Measurements from ENCODE around the gene APBB1. TPM values are rescaled to one million over a fixed set of nuclear protein-coding genes. Genes with fewer than 3 reads are reported as not detected.

Gene APBB1
- total RNA-seq = 31.3 TPM
- long read RNA-seq, transcript APBB1-201 (14 exons, 2,636 nt) = major isoform, 116 of 201 reads
- long read RNA-seq, transcript APBB1-202 (14 exons, 2,619 nt) = minor isoform, 7 of 201 reads
- long read RNA-seq, partial matches to known transcripts = 29 of 201 reads
- long read RNA-seq, other reads (novel, unspliced or antisense) = 46 of 201 reads

DNA sequence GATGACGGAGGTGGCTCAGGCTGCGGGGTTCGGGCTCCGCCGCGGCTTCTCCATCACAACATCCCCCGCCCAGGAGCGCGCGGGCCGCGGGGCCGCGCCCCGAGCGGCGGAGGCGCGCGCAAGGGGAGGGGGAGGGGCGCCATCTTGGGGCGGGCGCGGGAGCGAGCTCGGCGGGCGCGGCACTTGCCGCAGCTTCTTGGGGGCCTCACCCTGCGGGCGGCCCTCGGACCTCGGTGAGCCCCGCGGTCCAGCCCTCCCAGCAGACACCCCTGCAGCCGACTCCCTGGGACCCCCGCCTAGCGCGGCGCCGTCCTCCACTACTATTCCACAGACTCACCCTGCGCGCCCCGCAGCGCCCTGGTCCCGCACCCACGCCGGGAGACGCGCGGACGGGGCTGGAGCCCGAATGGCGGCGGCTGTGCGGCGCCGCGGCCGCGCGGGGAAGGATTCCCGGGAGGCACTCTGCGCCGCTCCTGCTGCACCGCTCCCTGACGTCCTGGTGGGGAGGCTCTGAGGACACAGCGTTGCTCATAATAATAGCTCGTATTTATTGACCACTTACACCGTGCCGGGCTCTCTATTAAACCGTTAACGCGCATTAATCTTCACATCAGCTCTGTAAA, at the start of gene APBB1:
Gene APBB1, minus strand, starts transcription at position 86 of the 623 bp plus-strand sequence. CDS start 7,747 bp downstream, outside the sequence.
- peak; percentile 49 for DNase-seq (ENCODE audit: low spot score)

DNA sequence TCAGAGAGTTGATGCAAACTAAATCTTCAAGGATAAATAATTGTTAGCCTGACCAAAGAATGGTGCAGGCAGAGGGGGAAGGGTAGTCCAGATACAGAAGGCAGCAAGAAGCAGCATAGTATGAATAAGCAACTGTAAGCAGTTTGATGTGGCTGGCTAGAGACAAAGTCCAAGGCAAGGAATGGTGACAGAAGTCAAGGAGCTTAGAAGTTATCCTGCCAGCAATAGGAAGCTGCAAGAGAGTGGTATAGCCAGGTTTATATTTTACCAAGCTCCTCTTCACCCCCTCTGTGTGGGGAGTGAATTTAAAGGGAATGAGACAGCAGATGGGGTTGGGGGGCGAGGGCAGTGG, 40.2 kb upstream of the APBB1 start:
- no peak for DNase-seq (ENCODE audit: low spot score)

DNA sequence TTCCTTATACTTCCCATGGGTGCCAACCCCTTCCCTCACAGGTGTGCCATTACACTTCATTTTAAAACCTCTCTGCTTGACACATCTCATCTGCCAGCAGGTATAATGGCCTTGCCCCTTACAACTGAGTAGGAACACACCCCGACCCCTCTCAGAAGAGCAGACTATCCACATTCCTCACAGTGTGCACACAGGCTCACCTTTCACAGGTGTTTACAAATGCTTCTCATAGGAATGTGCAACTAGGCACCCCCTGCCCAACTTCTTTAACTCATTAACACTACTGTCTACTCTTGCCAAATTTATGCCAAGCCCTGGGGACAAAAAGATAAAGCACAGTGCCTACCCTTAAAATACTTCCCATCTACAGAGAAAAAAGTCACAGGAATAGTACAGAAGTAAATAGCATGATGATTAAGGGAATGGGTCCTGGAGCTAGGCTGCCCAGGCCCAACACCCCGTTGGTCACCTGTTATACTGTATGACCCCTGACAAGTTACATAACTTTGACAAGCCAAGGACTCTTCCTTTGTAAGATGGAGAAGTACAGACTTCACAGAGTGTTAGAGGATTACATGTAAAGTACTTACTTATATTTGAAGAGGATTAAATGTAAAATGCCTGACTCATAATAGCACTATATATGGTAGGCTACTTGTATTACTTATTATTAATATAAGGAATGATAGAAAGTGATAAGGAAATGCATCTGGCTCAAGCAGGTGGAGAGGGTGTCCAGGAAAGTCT, 39.6 kb upstream of the APBB1 start:
- DNase-seq (ENCODE audit: low spot score) = no peak

DNA sequence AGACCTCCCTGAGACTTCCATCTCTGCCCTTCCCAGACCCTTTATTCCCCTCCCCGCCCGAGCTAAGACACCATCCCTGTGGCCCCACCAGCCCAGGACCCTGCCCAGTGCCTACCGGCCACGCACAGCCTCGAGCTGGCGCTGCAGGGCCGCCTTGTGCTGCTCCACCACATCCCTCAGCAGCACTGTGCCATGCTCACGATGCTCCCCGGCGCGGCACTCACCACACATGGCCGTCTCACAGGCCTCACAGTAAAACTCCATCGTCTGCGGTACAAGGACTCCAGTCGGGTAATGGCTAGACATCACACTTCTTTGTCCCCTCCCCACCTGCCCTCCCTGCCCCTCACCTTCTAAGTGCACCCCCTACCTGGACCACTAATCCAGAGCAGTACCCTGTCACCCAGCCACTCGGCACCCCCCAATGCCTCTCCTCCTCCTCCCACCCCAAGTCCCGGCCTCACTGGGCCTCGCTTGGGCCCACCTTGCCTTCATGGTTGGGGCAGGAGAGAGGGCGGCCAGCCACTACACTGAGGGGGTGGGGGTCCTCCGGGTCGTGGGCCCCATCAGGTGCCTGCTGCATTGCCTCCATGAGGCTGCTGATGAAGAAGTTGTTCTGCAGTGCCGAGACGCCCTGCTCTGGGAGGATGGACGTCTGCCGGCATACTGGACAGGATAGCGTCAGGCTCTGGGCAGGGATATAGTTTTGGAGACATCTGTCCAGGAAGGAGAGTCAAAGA, 38.9 kb upstream of the APBB1 start:
- peak; percentile 85 for DNase-seq (ENCODE audit: low spot score)

DNA sequence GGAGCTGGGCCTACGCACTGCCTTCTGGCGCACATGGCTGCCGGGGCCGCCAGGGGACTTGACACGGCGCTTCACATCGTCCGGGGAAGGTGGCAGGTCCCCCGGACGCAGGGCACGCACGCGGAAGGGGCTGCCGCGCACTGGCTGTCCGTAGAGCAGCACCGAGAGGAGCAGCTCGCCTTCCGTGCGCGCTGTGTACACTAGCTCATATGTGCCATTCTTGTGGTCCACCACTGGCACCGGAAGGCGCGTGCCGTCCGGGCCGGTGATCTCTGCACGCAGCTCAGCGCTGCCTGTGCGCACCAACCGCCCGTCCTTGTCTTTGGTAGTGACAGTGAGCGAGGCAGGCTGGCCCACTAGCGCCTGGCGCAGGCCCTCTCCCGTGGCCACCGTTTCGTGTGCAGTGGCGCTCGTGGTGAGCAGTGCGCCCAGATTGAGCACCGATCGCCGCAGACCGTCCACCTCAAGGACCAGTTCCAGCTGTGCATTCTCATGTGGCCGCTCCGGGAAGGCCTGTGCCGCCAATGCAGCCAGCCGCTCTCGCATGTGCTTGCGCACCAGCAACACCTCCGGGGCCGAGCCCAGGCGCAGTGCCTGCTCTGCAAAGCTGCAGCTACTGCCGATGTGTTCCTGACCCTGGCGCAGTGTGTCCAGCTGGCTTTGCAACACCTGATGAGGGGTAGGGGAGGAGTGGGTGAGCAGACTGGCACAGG, 37.6 kb upstream of the APBB1 start:
- no peak for DNase-seq (ENCODE audit: low spot score)

DNA sequence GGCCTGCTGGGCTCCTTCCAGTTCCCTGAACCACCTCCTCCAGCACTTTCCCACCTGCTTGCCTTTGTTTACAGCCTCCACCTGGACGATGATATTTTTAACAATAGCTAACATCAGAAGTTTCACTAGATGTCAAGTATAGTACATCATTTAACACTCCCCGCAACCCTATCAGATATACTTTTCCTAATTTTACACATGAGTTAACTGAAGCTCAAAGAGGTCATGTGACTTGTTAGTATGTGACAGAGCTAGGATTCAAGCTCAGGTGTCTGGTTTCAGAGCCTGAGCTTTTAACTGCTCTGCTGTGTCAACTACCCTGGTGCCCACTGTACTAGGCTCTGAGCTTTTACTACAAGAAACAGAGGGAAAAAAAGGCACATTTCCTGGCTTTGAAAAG, 36.2 kb upstream of the APBB1 start:
- no peak for DNase-seq (ENCODE audit: low spot score)

DNA sequence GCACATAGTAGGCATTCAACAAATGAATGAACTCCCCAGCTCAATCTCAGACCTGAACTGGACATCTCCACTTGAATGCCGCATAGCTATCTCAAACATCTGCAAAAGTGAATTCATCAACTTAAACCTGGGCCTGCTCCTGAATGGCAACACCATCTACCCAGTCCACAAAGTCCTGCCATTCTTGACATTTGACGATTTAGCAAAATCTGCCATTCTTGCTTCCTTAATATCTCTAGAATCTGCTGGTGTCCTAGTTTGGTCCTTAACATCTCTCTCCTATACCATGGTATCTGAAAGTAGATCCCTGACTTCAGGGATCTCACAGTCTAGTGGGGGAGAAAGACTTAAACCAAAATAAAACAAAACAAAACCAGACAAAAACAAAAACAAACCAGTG, 34.3 kb upstream of the APBB1 start:
- no peak for DNase-seq (ENCODE audit: low spot score)

DNA sequence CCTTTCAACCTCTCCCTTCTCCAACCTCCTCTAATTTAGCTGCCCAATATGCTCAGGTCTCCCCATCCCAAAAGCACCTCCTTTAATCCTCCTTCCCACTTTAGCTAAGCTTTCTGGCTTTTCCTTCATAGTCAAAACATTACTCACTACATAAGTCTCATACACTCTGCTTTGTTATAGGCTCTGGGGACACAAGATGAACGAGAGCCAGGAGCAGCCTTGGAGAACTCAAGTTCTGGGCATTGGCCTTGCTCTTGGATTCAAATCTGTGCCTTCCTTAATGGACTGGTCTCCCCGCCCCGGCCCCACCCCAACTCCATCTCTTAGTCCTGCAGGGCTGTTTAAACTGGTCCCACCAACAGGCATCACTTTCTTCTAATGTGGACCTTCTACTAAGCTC, 33.3 kb upstream of the APBB1 start:
- no peak for DNase-seq (ENCODE audit: low spot score)

DNA sequence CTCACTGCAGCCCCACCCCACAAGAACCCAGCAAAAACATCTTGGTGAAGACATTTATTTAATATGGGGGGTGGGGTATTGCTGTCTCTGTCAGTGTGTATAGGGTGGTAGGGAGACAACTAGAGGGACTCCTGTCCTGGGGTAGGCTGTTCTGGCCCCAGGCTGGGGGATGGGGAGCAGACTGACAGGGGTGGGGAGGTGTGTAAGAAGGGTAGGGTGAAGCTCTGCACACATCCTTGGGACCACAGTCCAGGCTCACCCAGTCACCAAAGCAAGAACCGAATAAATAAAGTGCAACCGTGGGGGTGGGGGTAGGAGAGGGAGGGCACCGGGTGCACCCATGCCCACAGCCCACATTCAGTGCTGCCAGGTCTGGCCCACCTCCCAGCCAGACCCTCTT, 29.7 kb upstream of the APBB1 start:
- DNase-seq (ENCODE audit: low spot score) = peak; percentile 60

DNA sequence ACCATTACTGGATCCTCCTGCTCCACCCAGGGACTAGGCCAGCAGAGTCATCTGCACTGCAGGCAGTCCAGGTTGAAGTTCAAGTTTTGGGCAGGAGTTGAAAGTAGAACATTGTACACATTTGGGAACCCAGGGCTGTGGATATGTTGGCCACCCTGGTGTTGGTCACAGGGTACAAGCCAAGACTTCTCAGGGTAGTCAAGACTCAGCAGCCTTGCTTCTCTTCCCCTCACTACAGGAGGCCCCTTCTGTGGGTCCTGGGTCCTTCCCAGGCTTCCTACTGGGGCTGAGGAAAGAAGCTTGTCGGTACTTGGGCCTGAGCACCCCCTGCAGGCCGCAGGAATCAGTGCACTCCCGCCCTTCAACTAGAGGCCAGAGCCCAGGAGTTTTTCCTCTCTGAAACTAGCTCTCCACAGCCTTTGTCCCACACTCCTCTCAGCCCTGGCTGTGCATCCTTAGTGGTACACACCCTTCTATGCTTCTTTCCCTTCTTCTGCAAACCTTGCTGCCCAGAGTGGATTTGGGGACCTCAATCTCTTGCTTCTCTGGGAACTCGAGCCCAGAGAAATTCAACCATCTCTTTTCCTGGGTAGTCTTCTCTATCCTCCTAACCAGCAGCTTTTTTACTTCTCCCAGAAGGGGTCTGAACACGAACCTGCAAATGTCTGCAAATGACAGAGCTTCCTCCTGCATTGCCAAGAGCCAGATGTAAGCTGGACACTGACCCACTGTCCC, 24.5 kb upstream of the APBB1 start:
- no peak for DNase-seq (ENCODE audit: low spot score)

DNA sequence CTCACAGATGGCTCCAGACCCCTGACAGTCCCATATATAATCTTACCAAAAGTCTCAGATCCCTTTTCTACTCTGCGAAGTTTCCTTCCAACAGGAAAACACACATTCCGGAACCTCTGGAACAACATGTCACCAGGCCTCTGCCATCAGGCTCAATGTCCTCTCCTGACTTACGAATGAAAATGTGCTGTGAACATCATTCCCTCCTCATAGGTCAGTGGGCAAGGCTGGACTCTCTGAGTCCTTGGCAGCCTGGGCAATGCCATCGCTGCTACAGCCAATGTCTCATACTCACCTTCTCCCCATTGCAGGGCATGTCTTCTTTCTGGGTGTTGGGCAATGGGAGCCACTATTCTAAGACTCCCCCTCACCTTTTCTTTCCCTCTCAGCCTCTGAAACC, 23.5 kb upstream of the APBB1 start:
- DNase-seq (ENCODE audit: low spot score) = no peak

DNA sequence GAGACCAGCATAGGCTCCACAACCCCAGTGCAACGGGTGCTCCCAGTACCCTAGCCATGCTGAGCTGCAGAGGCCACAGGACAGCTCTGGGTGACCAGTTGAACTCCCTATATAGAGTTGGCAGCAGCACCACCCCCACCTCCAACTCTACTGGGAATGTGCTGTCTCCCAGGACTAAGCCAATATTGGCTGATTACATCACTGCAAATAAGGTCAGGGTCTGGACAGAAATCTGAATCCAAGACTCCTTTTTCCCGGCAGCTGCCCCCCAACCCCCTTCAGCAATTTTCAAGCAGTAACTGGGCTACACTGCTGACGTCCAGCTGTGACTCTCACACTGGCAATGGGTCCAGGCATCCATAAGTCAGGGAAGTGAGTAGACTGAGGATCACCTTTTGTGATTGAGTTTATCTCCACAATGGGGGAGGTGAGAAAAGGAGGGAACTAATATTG, 22.0 kb upstream of the APBB1 start, which contains the start of gene HPX:
Gene HPX, minus strand, starts transcription at position 82 of the 453 bp plus-strand sequence. Its CDS starts 24 bp downstream, at position 58.
- DNase-seq (ENCODE audit: low spot score) = peak; percentile 11

DNA sequence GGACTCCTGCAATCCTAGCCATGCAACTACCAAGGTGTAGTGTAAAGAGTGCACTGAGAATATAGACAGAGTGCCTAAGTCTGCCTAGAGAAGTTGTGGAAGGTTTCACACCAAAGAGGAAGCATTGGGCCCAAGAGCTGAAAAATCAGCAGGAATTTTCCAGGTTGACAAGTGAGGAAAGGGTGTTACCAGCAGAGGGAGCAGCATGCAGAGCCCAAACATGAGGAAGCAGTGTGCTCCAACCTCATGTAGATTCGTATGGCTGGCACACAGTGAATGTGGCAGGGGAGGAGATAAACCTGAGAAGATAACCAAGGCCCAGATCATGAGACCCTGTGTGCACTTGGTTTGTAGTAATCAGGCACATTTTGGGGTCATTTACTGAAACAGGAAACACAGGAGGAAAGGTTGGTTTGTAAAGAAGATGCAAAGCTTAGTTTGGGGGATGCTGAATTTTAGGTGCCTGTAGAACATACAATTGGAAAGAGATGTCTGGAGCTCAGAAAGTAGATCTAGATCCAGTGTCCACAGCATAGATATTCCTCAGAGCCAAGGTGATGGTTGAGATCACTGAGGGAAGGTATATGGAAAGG, 20.2 kb upstream of the APBB1 start:
- DNase-seq (ENCODE audit: low spot score) = peak; percentile 9

DNA sequence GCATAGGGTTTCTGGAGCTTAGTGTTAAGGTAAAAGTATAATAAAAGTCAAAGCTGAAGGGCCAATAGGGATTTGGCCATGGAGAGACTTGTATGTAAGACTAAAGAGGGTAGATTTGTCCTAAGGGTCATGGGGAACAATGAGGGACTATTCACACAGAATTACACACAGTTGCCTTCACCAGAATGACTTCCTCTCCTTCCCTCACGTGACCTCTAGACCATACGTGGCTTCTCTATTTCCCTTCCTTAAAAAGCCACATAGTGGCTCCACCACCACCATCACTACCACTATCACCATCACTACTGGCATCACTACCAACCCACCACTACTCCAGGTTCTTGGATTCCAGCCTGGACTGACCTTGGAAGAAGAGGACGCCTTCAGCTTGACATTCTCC, 19.1 kb upstream of the APBB1 start:
- peak; percentile 26 for DNase-seq (ENCODE audit: low spot score)

DNA sequence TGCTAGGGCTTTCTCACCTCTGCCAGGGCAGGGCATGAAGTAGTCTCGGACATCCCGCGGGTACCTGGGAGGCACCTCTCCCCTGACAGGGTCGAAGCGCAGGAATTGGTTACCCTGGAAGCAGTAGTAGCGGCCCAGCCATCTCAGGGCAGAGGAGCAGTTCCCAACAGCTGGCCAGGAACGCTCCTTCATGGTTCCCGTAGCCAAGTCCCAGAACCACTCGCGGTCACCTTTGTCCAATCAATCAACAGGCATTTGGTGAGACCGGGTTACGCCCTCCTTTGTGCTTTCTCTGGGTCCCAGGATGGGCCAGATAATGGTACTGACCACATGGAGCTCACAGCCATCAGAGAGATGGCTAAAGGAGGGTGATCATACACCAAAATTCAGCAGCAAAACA, 18.5 kb upstream of the APBB1 start:
- DNase-seq (ENCODE audit: low spot score) = peak; percentile 81

DNA sequence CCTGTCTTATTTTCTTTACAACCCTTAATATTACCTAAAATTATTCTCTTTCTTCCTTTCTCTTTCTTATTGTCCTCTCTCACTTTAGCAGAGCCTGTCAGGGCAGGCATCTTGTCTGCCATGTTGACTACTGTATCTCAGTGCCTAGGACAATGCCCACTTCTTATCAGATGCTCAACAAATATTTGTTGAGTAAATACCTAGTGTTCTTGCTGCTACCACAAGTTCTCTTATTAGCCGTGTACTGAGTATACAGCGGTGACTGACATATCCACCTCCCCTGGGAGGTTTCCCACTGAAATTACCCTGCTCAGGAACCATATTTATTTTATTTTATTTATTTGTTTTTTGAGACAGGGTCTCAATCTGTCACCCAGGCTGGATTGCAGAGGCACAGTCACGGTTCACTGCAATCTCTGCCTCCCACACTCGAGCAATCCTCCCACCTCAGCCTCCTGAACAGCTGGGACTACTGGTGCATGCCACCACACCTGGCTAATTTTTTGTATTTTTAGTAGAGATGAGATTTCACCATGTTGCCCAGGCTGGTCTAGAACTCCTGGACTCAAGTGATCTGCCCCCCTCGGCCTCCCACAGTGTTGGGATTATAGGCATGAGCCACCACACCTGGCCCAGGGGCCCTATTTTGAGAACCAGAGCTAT, 15.2 kb upstream of the APBB1 start:
- peak; percentile 28 for DNase-seq (ENCODE audit: low spot score)

DNA sequence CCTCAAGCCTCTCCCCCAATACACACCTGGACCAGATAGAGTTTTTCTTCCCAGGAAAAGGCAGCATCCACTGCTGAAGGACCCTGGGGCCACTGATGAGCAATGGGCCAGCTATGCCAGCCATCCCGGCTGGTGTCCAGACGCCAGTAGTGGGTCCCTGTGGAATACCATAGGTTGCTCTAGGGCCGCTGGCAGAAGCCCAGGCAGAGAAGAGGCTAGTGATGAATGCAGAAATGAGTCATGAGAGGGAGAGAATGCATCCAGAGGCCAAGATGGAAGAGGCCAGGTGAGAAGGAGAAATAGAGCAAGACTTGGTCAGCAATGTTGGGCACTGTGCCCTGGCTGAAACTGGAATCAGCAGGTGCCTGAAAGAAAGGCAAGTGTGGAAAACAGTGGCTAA, 13.0 kb upstream of the APBB1 start:
- DNase-seq (ENCODE audit: low spot score) = peak; percentile 47

DNA sequence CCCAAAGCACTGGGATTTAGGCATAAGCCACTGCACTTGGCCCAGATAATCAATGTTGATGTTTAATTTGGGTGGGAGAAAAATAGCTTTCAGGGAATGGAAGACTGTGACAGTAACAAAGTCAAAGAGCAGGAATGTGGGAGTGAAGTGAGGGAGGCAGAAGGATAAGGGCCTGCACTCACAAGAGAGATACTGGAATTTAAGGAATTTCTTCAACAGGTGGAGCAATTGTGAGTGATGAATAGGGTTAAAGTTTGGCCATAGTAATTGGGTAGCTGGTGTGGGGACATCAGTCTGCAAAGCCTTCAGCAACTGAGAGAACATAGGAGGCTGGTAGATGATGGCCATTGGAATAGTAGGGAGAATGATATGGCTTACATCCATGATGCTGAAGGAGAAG, 8.6 kb upstream of the APBB1 start:
- no peak for DNase-seq (ENCODE audit: low spot score)

DNA sequence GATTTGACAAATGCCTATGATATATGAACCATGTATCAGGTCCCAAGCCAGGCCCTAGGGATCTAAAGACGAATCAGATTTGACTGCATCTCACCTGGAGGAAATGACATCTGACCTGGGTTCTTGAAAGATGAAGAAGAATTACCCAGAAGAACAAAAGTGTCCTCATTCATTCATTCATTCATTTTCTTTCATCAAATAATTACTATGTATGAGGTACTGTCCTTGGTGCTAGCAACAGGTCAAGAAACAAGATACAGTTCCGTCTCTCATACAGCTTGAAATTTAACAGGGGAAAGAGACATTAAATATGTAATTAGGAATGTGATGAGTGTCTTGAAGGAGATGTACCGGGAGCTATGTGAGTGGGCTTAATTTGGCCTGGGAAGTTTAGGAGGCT, 1.8 kb upstream of the APBB1 start:
- DNase-seq (ENCODE audit: low spot score) = no peak

All from mesenteric fat pad (tissue), 1 donor.